Measurements from ENCODE around the gene C1orf232. TPM values are rescaled to one million over a fixed set of nuclear protein-coding genes. Genes with fewer than 3 reads are reported as not detected.

Gene C1orf232
- total and polyA plus RNA-seq, 2 of the 4 experiments (the other 2 are of a cell fraction), result not detected

GRCh38 chr1:26182383-26182696 is 13.6 kb upstream of the C1orf232 start:
- in situ Hi-C loops (cut with MboI; ENCODE audit: low sequenced_read_pairs) (no loop called here), intact Hi-C loops (cut with micrococcal nuclease) (no loop called here), dilution Hi-C loops (cut with HindIII; ENCODE audit: low sequenced_read_pairs, unreplicated experiment) (no loop called here)
- ChIA-PET POLR2A (ENCODE audit: unreplicated experiment) (no interaction called here), CTCF (interaction anchor here (1.4 kb wide), 1 partner anchor 13 kb away, joined by 4 read pairs; the partner anchor contains the start of gene ZNF593)
- Histone ChIP-seq H3K27me3 (ENCODE audit: control insufficient read depth, insufficient read depth, low read length) (peaks cover 3% of the 10 kb centered on the region), H2BK5ac (ENCODE audit: low read depth, low read length, poor library complexity, severe bottlenecking) (no peak overlapping the region), H3K9me1 (ENCODE audit: insufficient read depth, low read length) (no peaks in the 10 kb centered on the region), H4K91ac (ENCODE audit: insufficient read depth, low read depth, low read length) (no peak overlapping the region), H4K8ac (ENCODE audit: low read depth in 2 of 2, low read length in 2 of 2) (no peak overlapping the region), H4K5ac (ENCODE audit: low read depth, low read length) (no peak overlapping the region), H3K9ac (ENCODE audit: low read depth, low read length) (no peak overlapping the region), H2AK5ac (ENCODE audit: low read depth, low read length) (no peak overlapping the region), H3K18ac (ENCODE audit: low read depth, low read length) (no peak overlapping the region), H3K79me1 (ENCODE audit: low read depth in 1 of 2, low read length in 2 of 2) (no peaks in the 10 kb centered on the region), H3K27ac (ENCODE audit: insufficient read depth, low read length) (no peak overlapping the region), H3K23ac (ENCODE audit: low read depth, low read length) (no peak overlapping the region), H2BK15ac (ENCODE audit: low read depth, low read length) (no peak overlapping the region), H3K9me3 (ENCODE audit: control insufficient read depth, insufficient read depth, low read length) (no peaks in the 10 kb centered on the region), H3K4ac (ENCODE audit: low read depth, low read length) (no peak overlapping the region), H3K4me2 (ENCODE audit: low read depth, low read length) (no peak overlapping the region), H4K20me1 (ENCODE audit: insufficient read depth, low read length) (no peaks in the 10 kb centered on the region), H2BK120ac (ENCODE audit: low read depth, low read length) (no peak overlapping the region), H3K4me3 (ENCODE audit: insufficient read depth, low read depth, low read length) (no peak overlapping the region), H3K4me1 (ENCODE audit: control insufficient read depth, insufficient read depth, low read length) (no peaks in the 10 kb centered on the region), H2AFZ (replicated peaks; ENCODE audit: low read length, poor library complexity) (no peak overlapping the region), H3K56ac (ENCODE audit: extremely low read depth, insufficient read depth, low read length) (no peak overlapping the region), H3K36me3 (ENCODE audit: control insufficient read depth, insufficient read depth, low read length) (no peaks in the 10 kb centered on the region), H2BK20ac (ENCODE audit: low read depth, low read length) (no peak overlapping the region), H2AK9ac (replicated peaks; ENCODE audit: low read depth, low read length, poor library complexity) (no peak overlapping the region), H3K14ac (replicated peaks; ENCODE audit: low read depth, low read length) (no peak overlapping the region)
- ATAC-seq (ENCODE audit: low read depth) (no peak), DNase-seq (no peak)
- no TSS peak for BruUV-seq (replicated peaks)
- WGBS, 2 experiments (ENCODE audit: extremely low coverage in 2 of 2, insufficient read length in 1 of 2), result no CpG with 5 or more reads among the region's 7 CpGs
- TF ChIP-seq CHD1 (IDR thresholded peaks at IDR 0.05; ENCODE audit: low read depth, low read length) (no peak), MAZ (IDR thresholded peaks at IDR 0.05; ENCODE audit: borderline replicate concordance, low read depth, low read length) (no peak), SMC3 (IDR thresholded peaks at IDR 0.05; ENCODE audit: low read depth, low read length) (no peak), RAD21 (IDR thresholded peaks at IDR 0.05; ENCODE audit: low read length) (no peak), CTCF (conservative IDR thresholded peaks at IDR 0.05; ENCODE audit: low read depth, low read length) (no peak), NFE2L2 (IDR thresholded peaks at IDR 0.05; ENCODE audit: low read depth, low read length) (no peak), MAFK (IDR thresholded peaks at IDR 0.05; ENCODE audit: low read depth, low read length) (no peak), FOS (IDR thresholded peaks at IDR 0.05; ENCODE audit: low read depth, low read length) (no peak), POLR2A (IDR thresholded peaks at IDR 0.05; ENCODE audit: low read depth, low read length) (no peak)
- TF ChIP-seq, protein P1, sequence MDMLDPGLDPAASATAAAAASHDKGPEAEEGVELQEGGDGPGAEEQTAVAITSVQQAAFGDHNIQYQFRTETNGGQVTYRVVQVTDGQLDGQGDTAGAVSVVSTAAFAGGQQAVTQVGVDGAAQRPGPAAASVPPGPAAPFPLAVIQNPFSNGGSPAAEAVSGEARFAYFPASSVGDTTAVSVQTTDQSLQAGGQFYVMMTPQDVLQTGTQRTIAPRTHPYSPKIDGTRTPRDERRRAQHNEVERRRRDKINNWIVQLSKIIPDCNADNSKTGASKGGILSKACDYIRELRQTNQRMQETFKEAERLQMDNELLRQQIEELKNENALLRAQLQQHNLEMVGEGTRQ (IDR thresholded peaks at IDR 0.05; ENCODE audit: low read depth, low read length), result no peak
- TF ChIP-seq, protein P2, sequence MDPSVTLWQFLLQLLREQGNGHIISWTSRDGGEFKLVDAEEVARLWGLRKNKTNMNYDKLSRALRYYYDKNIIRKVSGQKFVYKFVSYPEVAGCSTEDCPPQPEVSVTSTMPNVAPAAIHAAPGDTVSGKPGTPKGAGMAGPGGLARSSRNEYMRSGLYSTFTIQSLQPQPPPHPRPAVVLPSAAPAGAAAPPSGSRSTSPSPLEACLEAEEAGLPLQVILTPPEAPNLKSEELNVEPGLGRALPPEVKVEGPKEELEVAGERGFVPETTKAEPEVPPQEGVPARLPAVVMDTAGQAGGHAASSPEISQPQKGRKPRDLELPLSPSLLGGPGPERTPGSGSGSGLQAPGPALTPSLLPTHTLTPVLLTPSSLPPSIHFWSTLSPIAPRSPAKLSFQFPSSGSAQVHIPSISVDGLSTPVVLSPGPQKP (IDR thresholded peaks at IDR 0.05; ENCODE audit: borderline replicate concordance, low read depth, low read length), result no peak

Data from IMR-90 (cell line).